HCT116 (cell line): Measurements from ENCODE around the gene ZP1. TPM values are rescaled to one million over a fixed set of nuclear protein-coding genes. Genes with fewer than 3 reads are reported as not detected.

Experiments used
- ATAC-seq: fragments of 200-7000 bp; cut with Tn5 transposase; 2 replicates; pipeline ENCODE4 v1.9.1; 2020; ENCODE audit warnings: mild to moderate bottlenecking, moderate library complexity
- BruUV-seq: library from RNA; stranded (reverse); fragments of 400-500 nt; replicated peaks from 2 replicates; lab custom pipeline; 2021; lab: Mats Ljungman, UMichigan
- CTCF ChIA-PET: fragments of 300-600 bp; sonication (Branson Sonifier 250); formaldehyde crosslinking; loops from one replicate; lab custom pipeline; 2021; ENCODE audit warnings: antibody characterized with exemption; lab: Charles Lee
- POLR2A ChIA-PET: fragments of 300-600, 350-600 bp; sonication (Branson Sonifier 250); formaldehyde crosslinking; loops from one replicate; lab custom pipeline; 2021; ENCODE audit warnings: antibody characterized with exemption; lab: Charles Lee
- RAD21 ChIA-PET, 2 experiments: fragments of 300-600 bp; sonication (Branson Sonifier 250); formaldehyde crosslinking; loops; one replicate each; lab custom pipeline; 2023; ENCODE audit warnings: low total read pairs in 2 of 2; ENCODE audit not compliant: uncharacterized antibody in 2 of 2, unreplicated experiment in 2 of 2, low non-redundant PET in 1 of 2; lab: Charles Lee
- DNase-seq: peaks from one replicate; pipeline ENCODE4 v3.0.0-alpha.2; 2010; ENCODE audit warnings: low read depth, low spot score
- H2AFZ ChIP-seq: fragments of 200-600 bp; shearing (Covaris generic), sonication (generic); 2 replicates; pipeline ENCODE4 v1.6.1; 2017; ENCODE audit warnings: low read depth, mixed run types, mixed read lengths, antibody characterized with exemption, low read length; ENCODE audit not compliant: poor library complexity, severe bottlenecking
- H3K27ac ChIP-seq: 2 replicates; pipeline ENCODE4 v1.5.1; 2012; ENCODE audit warnings: low read depth, low read length
- H3K27me3 ChIP-seq: fragments of 200-600 bp; sonication (generic); 2 replicates; pipeline ENCODE4 v1.6.1; 2016; ENCODE audit warnings: mixed run types, low read length, mixed read lengths; ENCODE audit not compliant: insufficient read depth
- H3K36me3 ChIP-seq, 2 experiments: fragments of 200-500 bp in 1 of 2; fragments of 200-600 bp in 1 of 2; sonication (Bioruptor generic) in 1 of 2; sonication (generic) in 1 of 2; 2 replicates each; pipeline versions ENCODE4 v1.5.1 to v1.6.1; 2014 to 2016; ENCODE audit warnings: low read length in 2 of 2, inconsistent platforms in 1 of 2, mixed read lengths in 1 of 2, mixed run types in 1 of 2; ENCODE audit not compliant: insufficient read depth in 2 of 2, control insufficient read depth in 1 of 2
- H3K4me1 ChIP-seq, 2 experiments: fragments of 200-600 bp in 1 of 2; sonication (generic) in 1 of 2; 2 replicates each; pipeline versions ENCODE4 v1.5.1 to v1.6.1; 2012 to 2017; ENCODE audit warnings: low read length in 2 of 2, inconsistent platforms in 1 of 2, mild to moderate bottlenecking in 1 of 2, mixed read lengths in 1 of 2, mixed run types in 1 of 2, moderate library complexity in 1 of 2; ENCODE audit not compliant: insufficient read depth in 2 of 2, control insufficient read depth in 1 of 2
- H3K4me2 ChIP-seq: fragments of 200-600 bp; sonication (generic); 2 replicates; pipeline ENCODE4 v1.6.1; 2017; ENCODE audit warnings: mixed run types, low read length, mixed read lengths
- H3K4me3 ChIP-seq, 2 experiments: fragments of 200-600 bp in 1 of 2; sonication (generic) in 1 of 2; replicated peaks in 1 of 2; 2 replicates each; pipeline ENCODE4 v1.5.1; 2011 to 2016; ENCODE audit warnings: low read length in 2 of 2, control low read depth in 1 of 2, low read depth in 1 of 2, mild to moderate bottlenecking in 1 of 2, mixed read lengths in 1 of 2, mixed run types in 1 of 2
- H3K79me2 ChIP-seq: fragments of 200-600 bp; sonication (generic); 2 replicates; pipeline ENCODE4 v1.6.1; 2017; ENCODE audit warnings: mild to moderate bottlenecking, mixed run types, low read length, moderate library complexity, mixed read lengths; ENCODE audit not compliant: insufficient read depth
- H3K9ac ChIP-seq: fragments of 200-600 bp; sonication (generic); 2 replicates; pipeline ENCODE4 v1.6.1; 2016; ENCODE audit warnings: low read length, mixed read lengths
- H3K9me2 ChIP-seq: fragments of 200-600 bp; sonication (generic), shearing (Covaris generic); 2 replicates; pipeline ENCODE4 v1.6.1; 2017; ENCODE audit warnings: mixed run types, mild to moderate bottlenecking, moderate library complexity; ENCODE audit not compliant: insufficient read depth
- H3K9me3 ChIP-seq, 2 experiments: fragments of 200-500 bp in 1 of 2; fragments of 200-600 bp in 1 of 2; sonication (Bioruptor generic) in 1 of 2; sonication (generic) in 1 of 2; 2 replicates each; pipeline ENCODE4 v1.6.1; 2014 to 2017; ENCODE audit warnings: low read length in 2 of 2, mixed read lengths in 2 of 2, inconsistent platforms in 1 of 2, low read depth in 1 of 2, mild to moderate bottlenecking in 1 of 2, mixed run types in 1 of 2, moderate library complexity in 1 of 2; ENCODE audit not compliant: control insufficient read depth in 1 of 2, insufficient read depth in 1 of 2
- H4K20me1 ChIP-seq: fragments of 200-600 bp; sonication (generic), shearing (Covaris generic); 2 replicates; pipeline ENCODE4 v1.6.1; 2017; ENCODE audit warnings: mixed run types, mild to moderate bottlenecking, moderate library complexity; ENCODE audit not compliant: insufficient read depth
- CBX3 ChIP-seq: IDR thresholded peaks from 2 replicates; pipeline ENCODE4 v1.6.1; 2012; ENCODE audit warnings: low read depth
- CEBPB ChIP-seq: IDR thresholded peaks from 2 replicates; pipeline ENCODE4 v1.6.1; 2012; ENCODE audit warnings: low read depth
- ELF1 ChIP-seq: IDR thresholded peaks from 2 replicates; pipeline ENCODE4 v1.6.1; 2012; ENCODE audit warnings: low read depth, borderline replicate concordance
- EZH2 ChIP-seq: fragments of 200-600 bp; sonication (generic); IDR thresholded peaks from 2 replicates; pipeline ENCODE4 v1.6.1; 2017; ENCODE audit warnings: antibody characterized with exemption, mixed run types
- FOSL1 ChIP-seq: IDR thresholded peaks from 2 replicates; pipeline ENCODE4 v1.6.1; 2012; ENCODE audit warnings: low read depth
- JUND ChIP-seq: IDR thresholded peaks from 2 replicates; pipeline ENCODE4 v1.6.1; 2012
- RAD21 ChIP-seq: IDR thresholded peaks from 2 replicates; pipeline ENCODE4 v1.6.1; 2012; ENCODE audit warnings: low read depth, mild to moderate bottlenecking
- SRF ChIP-seq: IDR thresholded peaks from 2 replicates; pipeline ENCODE4 v1.6.1; 2012; ENCODE audit warnings: low read depth
- TCF7L2 ChIP-seq: IDR thresholded peaks from 2 replicates; pipeline ENCODE4 v1.7.0; 2011; ENCODE audit warnings: borderline replicate concordance, inconsistent platforms; ENCODE audit not compliant: insufficient read depth, insufficient read length; ENCODE audit errors: extremely low read depth
- ZBTB33 ChIP-seq: IDR thresholded peaks from 2 replicates; pipeline ENCODE4 v1.6.1; 2011; ENCODE audit warnings: mild to moderate bottlenecking, low read length, moderate library complexity; ENCODE audit not compliant: insufficient replicate concordance; ENCODE audit errors: extremely low read depth
- ZFX ChIP-seq: fragments of 450-650 bp; IDR thresholded peaks from 2 replicates; pipeline ENCODE4 v1.6.1; 2017
- ZNF274 ChIP-seq: fragments of 200-500 bp; sonication (Bioruptor generic); IDR thresholded peaks from 2 replicates; pipeline ENCODE4 v1.6.1; 2014; ENCODE audit warnings: mild to moderate bottlenecking, low read depth, low read length, inconsistent platforms
- intact Hi-C: fragments of 100-400 bp; cut with micrococcal nuclease; formaldehyde crosslinking; loops from 2 replicates; pipeline ENCODE4 v1.10.0; 2022
- total RNA-seq: library from RNA; stranded (reverse); gene quantifications from one replicate; pipeline ENCODE4 v1.2.1, GENCODE V29; 2021; ENCODE audit not compliant: unreplicated experiment
- TF ChIP-seq, protein P1 (sequence below): IDR thresholded peaks from 2 replicates; pipeline ENCODE4 v1.6.1; 2012
- TF ChIP-seq, protein P2 (sequence below): IDR thresholded peaks from 2 replicates; pipeline ENCODE4 v1.6.1; 2012

Gene ZP1
- total RNA-seq, 1 experiment from 2014 or later: not detected

DNA sequence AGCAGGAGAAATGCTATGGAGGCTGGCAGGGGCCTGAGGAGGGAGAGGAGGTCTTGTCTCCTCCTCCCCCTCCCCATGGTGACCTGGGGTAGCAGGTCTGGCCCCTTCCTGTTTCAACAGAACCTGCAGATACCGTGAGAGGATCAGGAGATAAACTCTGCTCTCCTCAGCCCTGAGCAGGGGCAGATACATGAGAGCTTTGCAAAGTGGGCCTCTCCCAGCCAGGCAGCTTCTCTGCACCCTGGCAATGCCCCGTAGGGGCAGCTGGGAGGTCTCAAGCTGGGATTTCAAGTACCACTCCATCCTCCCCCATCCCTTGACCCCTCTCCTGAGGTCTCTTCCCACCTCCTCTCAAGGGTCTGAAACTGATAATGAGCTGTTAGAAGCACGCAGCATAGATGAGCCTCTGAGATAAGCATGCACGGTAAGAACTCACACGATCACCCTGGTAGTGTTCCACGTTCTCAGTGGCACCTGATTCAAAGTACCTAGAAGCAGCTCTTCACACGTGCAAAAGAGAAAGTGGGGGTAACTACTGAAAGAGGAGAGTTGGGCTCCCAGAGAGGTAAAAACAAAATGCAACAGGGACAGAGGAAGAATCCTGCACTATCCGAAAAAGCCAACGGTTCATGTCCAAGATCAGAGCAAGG is 30.4 kb upstream of the ZP1 start:
- no peak overlapping the region for H3K4me2 ChIP-seq
- H2AFZ ChIP-seq: no peak overlapping the region
- no peak overlapping the region for H3K4me3 ChIP-seq
- DNase-seq: no peak
- peaks cover under 1% of the 10 kb centered on the region for H3K79me2 ChIP-seq
- no peaks in the 10 kb centered on the region for H3K9me2 ChIP-seq
- ChIA-PET RAD21 (no interaction called here), CTCF (interaction anchor here (1.2 kb wide), 1 partner anchor 51 kb away, joined by 6 read pairs; no protein-coding TSS in a partner anchor), POLR2A (no interaction called here)
- intact Hi-C loops: no loop called here
- no peaks in the 10 kb centered on the region for H3K36me3 ChIP-seq
- H3K4me1 ChIP-seq: peaks cover 2 to 7% of the 10 kb centered on the region in 2 experiments; a peak in 3 of 4 replicates
- no peaks in the 10 kb centered on the region for H4K20me1 ChIP-seq
- peaks cover 8% of the 10 kb centered on the region; the same call in 1 of the 2 replicates for H3K27me3 ChIP-seq
- H3K9ac ChIP-seq: no peak overlapping the region
- no TSS peak for BruUV-seq
- no peak for ATAC-seq
- TF ChIP-seq ELF1 (no peak), FOSL1 (no peak), SRF (no peak), CEBPB (no peak), JUND (no peak), EZH2 (no peak), CBX3 (no peak), ZFX (no peak), ZBTB33 (no peak), RAD21 (no peak), TCF7L2 (no peak), ZNF274 (no peak)
- TF ChIP-seq, protein P1, sequence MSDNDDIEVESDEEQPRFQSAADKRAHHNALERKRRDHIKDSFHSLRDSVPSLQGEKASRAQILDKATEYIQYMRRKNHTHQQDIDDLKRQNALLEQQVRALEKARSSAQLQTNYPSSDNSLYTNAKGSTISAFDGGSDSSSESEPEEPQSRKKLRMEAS: no peak
- TF ChIP-seq, protein P2, sequence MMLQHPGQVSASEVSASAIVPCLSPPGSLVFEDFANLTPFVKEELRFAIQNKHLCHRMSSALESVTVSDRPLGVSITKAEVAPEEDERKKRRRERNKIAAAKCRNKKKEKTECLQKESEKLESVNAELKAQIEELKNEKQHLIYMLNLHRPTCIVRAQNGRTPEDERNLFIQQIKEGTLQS: no peak
- no peak overlapping the region for H3K27ac ChIP-seq
- H3K9me3 ChIP-seq: no peaks in the 10 kb centered on the region
